Glutamatergic neuron (in vitro differentiated cells): ENCODE measurements around the gene ARMC5. TPM values are rescaled to one million over a fixed set of nuclear protein-coding genes. Genes with fewer than 3 reads are reported as not detected.
"Not testable (repeated sequence)": the region's sequence is repeated elsewhere in the genome, so short reads cannot be mapped to it uniquely, and the experiment has no call there.

ENCODE experiments used
- DNase-seq: peaks from one replicate; pipeline ENCODE4 v3.0.0; 2022
- H3K27ac Mint-ChIP-seq: one replicate; pipeline ENCODE4 v1.8.0; 2020; ENCODE audit warnings: mild to moderate bottlenecking, mixed read lengths, inconsistent platforms; ENCODE audit not compliant: unreplicated experiment
- H3K27me3 Mint-ChIP-seq: one replicate; pipeline ENCODE4 v1.8.0; 2020; ENCODE audit warnings: mild to moderate bottlenecking, moderate library complexity, mixed read lengths, inconsistent platforms; ENCODE audit not compliant: unreplicated experiment
- H3K36me3 Mint-ChIP-seq: one replicate; pipeline ENCODE4 v1.8.0; 2020; ENCODE audit warnings: mild to moderate bottlenecking, mixed read lengths, inconsistent platforms; ENCODE audit not compliant: unreplicated experiment
- H3K4me1 Mint-ChIP-seq: one replicate; pipeline ENCODE4 v1.8.0; 2020; ENCODE audit warnings: mild to moderate bottlenecking, low read depth, mixed read lengths, inconsistent platforms; ENCODE audit not compliant: unreplicated experiment
- H3K4me3 Mint-ChIP-seq: one replicate; pipeline ENCODE4 v1.8.0; 2020; ENCODE audit warnings: mild to moderate bottlenecking, mixed read lengths, inconsistent platforms; ENCODE audit not compliant: unreplicated experiment
- H3K9me3 Mint-ChIP-seq: one replicate; pipeline ENCODE4 v1.8.0; 2020; ENCODE audit warnings: mild to moderate bottlenecking, moderate library complexity, mixed read lengths, inconsistent platforms; ENCODE audit not compliant: unreplicated experiment
- total RNA-seq: library from RNA; stranded (reverse); fragmentation: NEBNext Ultra II Directional; extraction: Animal tissue kit (Norgen Biotek cat#: 25700); gene quantifications from one replicate; pipeline ENCODE4 v1.2.1, GENCODE V29; 2021; ENCODE audit not compliant: unreplicated experiment
- TF ChIP-seq, protein P1 (sequence below): fragments of 200-600 bp; sonication (generic); IDR thresholded peaks from one replicate; pipeline ENCODE4 v1.5.0; 2021; ENCODE audit not compliant: partially characterized antibody, unreplicated experiment

ARMC5 gene
- total RNA-seq, 1 donor from 2014 or later, result 15.8 TPM

DNA sequence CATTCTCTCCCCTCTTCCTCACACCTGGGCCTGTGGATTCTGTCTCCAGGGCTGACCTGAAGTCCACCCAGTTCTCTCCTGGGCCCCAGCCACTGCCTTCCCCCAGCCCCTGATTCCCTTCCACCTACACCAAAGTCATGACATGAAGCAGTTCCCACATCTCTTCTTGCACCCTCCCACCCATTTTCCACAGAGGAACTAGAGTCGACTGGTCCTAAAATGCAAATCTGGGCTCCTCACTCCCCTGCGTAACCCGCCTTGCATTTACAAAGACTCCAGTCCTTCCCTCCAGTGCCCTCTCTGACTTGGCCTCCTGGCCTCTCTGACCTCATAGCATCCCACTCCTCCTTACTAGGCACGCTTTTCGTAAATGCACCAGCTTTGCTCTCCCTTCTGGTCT lies 45.9 kb upstream of the ARMC5 start:
- TF ChIP-seq, protein P1, sequence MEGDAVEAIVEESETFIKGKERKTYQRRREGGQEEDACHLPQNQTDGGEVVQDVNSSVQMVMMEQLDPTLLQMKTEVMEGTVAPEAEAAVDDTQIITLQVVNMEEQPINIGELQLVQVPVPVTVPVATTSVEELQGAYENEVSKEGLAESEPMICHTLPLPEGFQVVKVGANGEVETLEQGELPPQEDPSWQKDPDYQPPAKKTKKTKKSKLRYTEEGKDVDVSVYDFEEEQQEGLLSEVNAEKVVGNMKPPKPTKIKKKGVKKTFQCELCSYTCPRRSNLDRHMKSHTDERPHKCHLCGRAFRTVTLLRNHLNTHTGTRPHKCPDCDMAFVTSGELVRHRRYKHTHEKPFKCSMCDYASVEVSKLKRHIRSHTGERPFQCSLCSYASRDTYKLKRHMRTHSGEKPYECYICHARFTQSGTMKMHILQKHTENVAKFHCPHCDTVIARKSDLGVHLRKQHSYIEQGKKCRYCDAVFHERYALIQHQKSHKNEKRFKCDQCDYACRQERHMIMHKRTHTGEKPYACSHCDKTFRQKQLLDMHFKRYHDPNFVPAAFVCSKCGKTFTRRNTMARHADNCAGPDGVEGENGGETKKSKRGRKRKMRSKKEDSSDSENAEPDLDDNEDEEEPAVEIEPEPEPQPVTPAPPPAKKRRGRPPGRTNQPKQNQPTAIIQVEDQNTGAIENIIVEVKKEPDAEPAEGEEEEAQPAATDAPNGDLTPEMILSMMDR, result no peak
- H3K4me1 Mint-ChIP-seq, result no peaks in the 10 kb centered on the region
- peaks cover 9% of the 10 kb centered on the region for H3K36me3 Mint-ChIP-seq
- DNase-seq, result no peak
- H3K27me3 Mint-ChIP-seq, result peaks cover 23% of the 10 kb centered on the region
- no peak overlapping the region for H3K27ac Mint-ChIP-seq
- no peak overlapping the region for H3K4me3 Mint-ChIP-seq
- H3K9me3 Mint-ChIP-seq, result peaks cover 9% of the 10 kb centered on the region

DNA sequence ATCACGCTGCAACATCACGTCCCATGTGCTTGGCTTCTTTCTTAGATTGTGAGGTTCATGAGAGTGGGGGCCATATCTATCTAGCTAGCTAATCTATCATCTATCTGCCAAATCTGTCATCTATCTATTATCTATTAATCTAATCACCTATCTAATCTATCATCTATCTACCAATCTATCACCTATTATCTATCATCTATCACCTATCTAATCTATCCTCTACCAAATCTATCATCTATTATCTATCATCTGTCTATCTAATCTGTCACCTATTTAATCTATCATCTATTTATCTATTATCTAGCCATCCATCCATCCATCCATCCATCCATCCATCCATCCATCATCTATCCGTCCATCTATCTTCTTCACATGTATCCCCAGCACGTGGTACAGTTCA lies 45.4 kb upstream of the ARMC5 start:
- peaks cover 9% of the 10 kb centered on the region for H3K9me3 Mint-ChIP-seq
- H3K36me3 Mint-ChIP-seq, result peaks cover 9% of the 10 kb centered on the region
- TF ChIP-seq, protein P1, result no peak
- H3K27ac Mint-ChIP-seq, result no peak overlapping the region
- no peak overlapping the region for H3K4me3 Mint-ChIP-seq
- no peaks in the 10 kb centered on the region for H3K4me1 Mint-ChIP-seq
- H3K27me3 Mint-ChIP-seq, result peaks cover 24% of the 10 kb centered on the region
- no peak for DNase-seq

DNA sequence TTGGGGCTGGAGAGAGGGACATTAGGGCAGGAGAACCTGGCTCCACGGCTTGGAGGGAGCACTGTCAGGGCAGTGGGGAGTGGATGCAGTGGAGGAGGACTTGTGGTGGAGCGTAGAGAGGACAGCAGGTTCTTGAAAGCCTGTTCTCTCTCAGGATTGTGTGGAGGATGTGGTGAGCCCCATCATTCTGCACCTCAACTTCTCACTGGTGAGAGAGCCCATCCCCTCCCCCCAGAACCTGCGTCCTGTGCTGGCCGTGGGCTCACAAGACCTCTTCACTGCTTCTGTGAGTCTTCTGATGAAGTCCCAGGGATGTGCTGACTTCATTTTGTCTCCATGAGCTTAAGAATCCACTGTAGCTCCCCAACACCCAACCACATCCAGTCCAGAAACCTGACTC lies 44.6 kb upstream of the ARMC5 start:
- H3K9me3 Mint-ChIP-seq, result peaks cover 9% of the 10 kb centered on the region
- no peak overlapping the region for H3K4me3 Mint-ChIP-seq
- peaks cover 24% of the 10 kb centered on the region for H3K27me3 Mint-ChIP-seq
- no peak overlapping the region for H3K27ac Mint-ChIP-seq
- TF ChIP-seq, protein P1, result no peak
- DNase-seq, result no peak
- peaks cover 9% of the 10 kb centered on the region for H3K36me3 Mint-ChIP-seq
- H3K4me1 Mint-ChIP-seq, result no peaks in the 10 kb centered on the region

DNA sequence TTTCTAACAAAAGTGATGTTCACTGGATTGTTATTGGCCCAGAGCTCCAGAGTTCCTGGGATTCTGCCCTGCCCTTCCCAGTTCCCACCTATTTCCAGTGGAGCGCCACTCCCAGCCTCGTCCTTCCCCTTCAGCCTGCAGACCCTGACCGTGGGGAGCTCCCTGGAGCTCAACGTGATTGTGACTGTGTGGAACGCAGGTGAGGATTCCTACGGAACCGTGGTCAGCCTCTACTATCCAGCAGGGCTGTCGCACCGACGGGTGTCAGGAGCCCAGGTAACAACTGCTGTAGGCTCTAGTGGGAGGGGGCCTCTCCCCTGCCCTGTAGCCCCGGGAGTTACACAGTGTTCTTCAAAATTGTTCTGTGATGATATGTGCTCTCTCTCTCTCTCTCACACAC lies 42.9 kb upstream of the ARMC5 start:
- H3K4me1 Mint-ChIP-seq, result no peaks in the 10 kb centered on the region
- H3K4me3 Mint-ChIP-seq, result no peak overlapping the region
- no peak overlapping the region for H3K27ac Mint-ChIP-seq
- peaks cover 9% of the 10 kb centered on the region for H3K9me3 Mint-ChIP-seq
- peaks cover 23% of the 10 kb centered on the region for H3K27me3 Mint-ChIP-seq
- no peak for DNase-seq
- TF ChIP-seq, protein P1, result no peak
- peaks cover 9% of the 10 kb centered on the region for H3K36me3 Mint-ChIP-seq

DNA sequence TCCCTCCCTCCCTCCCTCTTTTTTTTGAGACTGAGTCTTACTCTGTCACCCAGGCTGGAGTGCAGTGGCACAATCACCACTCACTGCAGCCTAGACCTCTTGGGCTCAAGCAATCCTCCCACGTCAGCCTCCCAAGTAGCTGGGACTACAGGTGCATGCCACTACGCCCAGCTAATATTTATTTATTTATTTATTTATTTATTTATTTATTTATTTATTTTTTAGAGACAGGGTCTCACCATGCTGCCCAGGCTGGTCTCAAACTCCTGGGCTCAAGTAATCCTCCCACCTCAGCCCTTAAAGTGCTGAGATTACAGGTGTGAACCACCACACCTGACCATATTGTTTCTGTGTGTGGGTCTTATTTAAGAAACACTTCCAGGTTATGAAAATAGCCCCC lies 42.3 kb upstream of the ARMC5 start:
- not testable (repeated sequence) for H3K9me3 Mint-ChIP-seq, DNase-seq, H3K36me3 Mint-ChIP-seq, H3K4me1 Mint-ChIP-seq, H3K27ac Mint-ChIP-seq, H3K4me3 Mint-ChIP-seq
- peaks cover 23% of the 10 kb centered on the region for H3K27me3 Mint-ChIP-seq

DNA sequence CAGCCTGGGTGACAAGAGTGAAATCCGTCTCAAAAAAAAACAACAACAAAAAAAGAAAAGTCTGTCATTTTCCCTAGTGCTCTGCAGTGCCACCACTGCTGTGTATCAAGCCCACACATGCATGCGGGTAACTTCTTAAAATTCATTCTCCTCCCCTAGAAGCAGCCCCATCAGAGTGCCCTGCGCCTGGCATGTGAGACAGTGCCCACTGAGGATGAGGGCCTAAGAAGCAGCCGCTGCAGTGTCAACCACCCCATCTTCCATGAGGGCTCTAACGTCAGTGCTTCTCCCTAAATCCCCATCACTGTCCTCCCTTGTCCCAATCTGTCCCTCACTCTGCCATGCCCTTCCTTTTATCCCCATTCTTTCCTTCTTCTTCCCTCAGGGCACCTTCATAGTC lies 41.4 kb upstream of the ARMC5 start:
- TF ChIP-seq, protein P1, result no peak
- Mint-ChIP-seq H3K27me3 (peaks cover 18% of the 10 kb centered on the region), H3K36me3 (peaks cover 9% of the 10 kb centered on the region), H3K4me3 (no peak overlapping the region), H3K4me1 (no peaks in the 10 kb centered on the region), H3K9me3 (peaks cover 10% of the 10 kb centered on the region), H3K27ac (no peak overlapping the region)
- DNase-seq, result no peak
